ENCODE measurements around the gene ADCY7.

DNA sequence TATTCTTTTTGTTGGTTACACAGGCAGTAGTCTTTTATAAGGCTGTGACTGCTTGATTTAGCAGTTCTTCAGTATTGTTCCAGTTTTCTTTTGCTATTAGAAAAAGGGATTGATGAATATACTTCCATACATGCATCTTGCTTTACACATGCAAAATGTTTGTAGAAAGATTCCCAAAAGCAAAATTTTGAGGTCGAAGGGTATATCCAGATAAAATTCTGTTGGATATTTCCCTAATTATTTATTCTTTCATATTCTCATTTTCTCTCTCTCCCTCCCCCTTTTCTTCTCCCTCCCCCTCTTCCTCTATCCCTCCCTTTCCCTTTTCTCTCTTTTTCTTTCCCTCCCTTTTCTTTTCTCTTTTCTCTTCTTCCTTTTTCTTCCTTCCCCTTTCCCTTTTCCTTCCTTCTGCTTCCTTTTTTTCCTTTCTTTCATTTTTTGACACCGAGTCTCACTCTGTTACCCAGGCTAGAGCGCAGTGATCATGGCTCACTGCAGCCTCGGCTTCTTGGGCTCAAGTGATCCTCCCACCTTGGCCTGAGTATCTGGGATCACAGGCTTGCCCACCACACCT, 46.9 kb upstream of the ADCY7 start:
- no peak for TF ChIP-seq POLR2A (IDR thresholded peaks at IDR 0.05)
- TF ChIP-seq, protein P1, sequence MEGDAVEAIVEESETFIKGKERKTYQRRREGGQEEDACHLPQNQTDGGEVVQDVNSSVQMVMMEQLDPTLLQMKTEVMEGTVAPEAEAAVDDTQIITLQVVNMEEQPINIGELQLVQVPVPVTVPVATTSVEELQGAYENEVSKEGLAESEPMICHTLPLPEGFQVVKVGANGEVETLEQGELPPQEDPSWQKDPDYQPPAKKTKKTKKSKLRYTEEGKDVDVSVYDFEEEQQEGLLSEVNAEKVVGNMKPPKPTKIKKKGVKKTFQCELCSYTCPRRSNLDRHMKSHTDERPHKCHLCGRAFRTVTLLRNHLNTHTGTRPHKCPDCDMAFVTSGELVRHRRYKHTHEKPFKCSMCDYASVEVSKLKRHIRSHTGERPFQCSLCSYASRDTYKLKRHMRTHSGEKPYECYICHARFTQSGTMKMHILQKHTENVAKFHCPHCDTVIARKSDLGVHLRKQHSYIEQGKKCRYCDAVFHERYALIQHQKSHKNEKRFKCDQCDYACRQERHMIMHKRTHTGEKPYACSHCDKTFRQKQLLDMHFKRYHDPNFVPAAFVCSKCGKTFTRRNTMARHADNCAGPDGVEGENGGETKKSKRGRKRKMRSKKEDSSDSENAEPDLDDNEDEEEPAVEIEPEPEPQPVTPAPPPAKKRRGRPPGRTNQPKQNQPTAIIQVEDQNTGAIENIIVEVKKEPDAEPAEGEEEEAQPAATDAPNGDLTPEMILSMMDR (IDR thresholded peaks at IDR 0.05): no peak

Measured in right lobe of liver (tissue), 4 donors.